ENCODE results near the gene PCDH19.
A peak's percentile ranks its signal among the peaks of the same experiment; 100 is the strongest.

Gene PCDH19

GRCh38 chrX:100395781-100396180 lies 14.3 kb downstream of the PCDH19 start:
- TF ChIP-seq, protein P1, sequence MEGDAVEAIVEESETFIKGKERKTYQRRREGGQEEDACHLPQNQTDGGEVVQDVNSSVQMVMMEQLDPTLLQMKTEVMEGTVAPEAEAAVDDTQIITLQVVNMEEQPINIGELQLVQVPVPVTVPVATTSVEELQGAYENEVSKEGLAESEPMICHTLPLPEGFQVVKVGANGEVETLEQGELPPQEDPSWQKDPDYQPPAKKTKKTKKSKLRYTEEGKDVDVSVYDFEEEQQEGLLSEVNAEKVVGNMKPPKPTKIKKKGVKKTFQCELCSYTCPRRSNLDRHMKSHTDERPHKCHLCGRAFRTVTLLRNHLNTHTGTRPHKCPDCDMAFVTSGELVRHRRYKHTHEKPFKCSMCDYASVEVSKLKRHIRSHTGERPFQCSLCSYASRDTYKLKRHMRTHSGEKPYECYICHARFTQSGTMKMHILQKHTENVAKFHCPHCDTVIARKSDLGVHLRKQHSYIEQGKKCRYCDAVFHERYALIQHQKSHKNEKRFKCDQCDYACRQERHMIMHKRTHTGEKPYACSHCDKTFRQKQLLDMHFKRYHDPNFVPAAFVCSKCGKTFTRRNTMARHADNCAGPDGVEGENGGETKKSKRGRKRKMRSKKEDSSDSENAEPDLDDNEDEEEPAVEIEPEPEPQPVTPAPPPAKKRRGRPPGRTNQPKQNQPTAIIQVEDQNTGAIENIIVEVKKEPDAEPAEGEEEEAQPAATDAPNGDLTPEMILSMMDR (IDR thresholded peaks at IDR 0.05; ENCODE audit: insufficient read depth, missing control alignments), result no peak
- FAIRE-seq (no peak), DNase-seq (ENCODE audit: insufficient read length, low spot score) (no peak)

- TF ChIP-seq, protein P1 (IDR thresholded peaks at IDR 0.05; ENCODE audit: insufficient read depth, missing control alignments), result no peak
- DNase-seq (ENCODE audit: insufficient read length, low spot score) (no peak), FAIRE-seq (no peak)
Measured at GRCh38 chrX:100381619-100382018, 28.5 kb downstream of the PCDH19 start.

DNA sequence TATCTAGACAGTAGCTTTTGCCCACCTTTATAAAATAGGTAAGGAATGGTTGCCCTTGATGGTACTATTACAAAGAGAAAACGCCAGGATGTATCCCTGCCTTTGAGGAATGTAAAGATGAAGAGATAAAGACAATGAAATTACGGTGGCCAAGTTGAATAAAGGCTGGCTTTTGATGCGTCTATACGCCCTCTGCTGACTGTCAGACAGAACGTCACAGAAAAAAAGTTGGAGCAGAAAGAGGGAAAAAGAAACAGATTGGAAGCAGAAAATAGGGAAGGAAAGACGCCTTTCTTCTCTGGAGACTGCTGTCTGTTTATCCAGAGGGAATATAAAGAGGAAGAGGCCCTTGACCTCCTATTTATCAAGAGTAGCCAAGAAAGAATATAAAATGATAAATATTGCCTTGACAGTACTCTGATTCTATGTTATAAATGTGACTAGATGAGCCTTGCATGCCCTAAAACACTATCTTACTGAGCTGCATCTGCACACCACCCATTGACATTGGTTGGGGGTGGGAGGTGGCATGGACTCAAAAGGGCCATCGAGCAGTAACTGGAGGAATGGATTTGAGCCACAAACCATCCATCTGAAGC lies 30.6 kb downstream of the PCDH19 start:
- FAIRE-seq (peak; percentile 64), DNase-seq (ENCODE audit: insufficient read length, low spot score) (no peak)
- TF ChIP-seq, protein P1 (IDR thresholded peaks at IDR 0.05; ENCODE audit: insufficient read depth, missing control alignments), result peak; percentile 67

GRCh38 chrX:100377826-100378225 lies 32.2 kb downstream of the PCDH19 start:
- TF ChIP-seq, protein P1 (IDR thresholded peaks at IDR 0.05; ENCODE audit: insufficient read depth, missing control alignments), result no peak
- DNase-seq (ENCODE audit: insufficient read length, low spot score), result no peak
- no peak for FAIRE-seq

DNA sequence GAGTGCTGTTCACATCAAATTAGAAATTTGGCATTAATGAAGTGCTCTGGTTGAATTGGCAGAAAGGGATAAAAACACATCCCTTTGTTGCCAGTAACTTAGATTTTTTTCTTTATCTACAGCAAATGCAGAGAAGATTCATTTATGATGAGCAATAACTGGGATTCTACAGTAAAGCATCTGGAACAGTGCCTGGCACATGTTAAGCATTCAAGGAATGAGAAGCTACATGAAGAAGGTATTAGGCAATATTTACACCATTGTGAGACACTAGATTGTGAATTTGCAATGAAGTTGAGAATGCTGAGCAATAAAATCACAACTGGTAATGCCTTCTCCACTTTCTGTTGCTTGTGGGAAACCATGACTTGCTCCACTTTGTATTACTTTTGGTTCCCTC lies 33.5 kb downstream of the PCDH19 start:
- DNase-seq (ENCODE audit: insufficient read length, low spot score) (no peak), FAIRE-seq (no peak)
- TF ChIP-seq, protein P1 (IDR thresholded peaks at IDR 0.05; ENCODE audit: insufficient read depth, missing control alignments), result no peak

DNA sequence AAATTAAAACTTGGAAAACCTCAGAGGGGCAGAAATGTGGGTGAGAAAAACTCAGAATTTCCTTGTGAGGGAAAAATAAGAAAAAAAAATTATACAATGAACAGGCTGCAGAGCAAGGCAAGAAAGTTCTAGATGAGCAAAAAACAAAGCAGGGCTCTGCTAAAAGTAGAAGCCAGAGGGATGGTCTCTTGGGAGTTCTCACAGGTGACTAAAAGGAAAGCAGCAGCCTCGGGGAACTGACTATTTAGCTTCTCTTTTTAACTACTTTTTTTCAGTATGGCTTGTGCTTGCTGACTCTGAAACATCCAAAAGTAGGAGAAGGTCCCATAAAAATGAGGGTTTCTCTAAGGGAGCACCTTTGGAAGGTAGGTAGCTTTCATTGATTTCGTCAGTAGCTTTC lies 36.4 kb downstream of the PCDH19 start:
- no peak for FAIRE-seq
- DNase-seq (ENCODE audit: insufficient read length, low spot score), result no peak
- TF ChIP-seq, protein P1 (IDR thresholded peaks at IDR 0.05; ENCODE audit: insufficient read depth, missing control alignments), result no peak

DNA sequence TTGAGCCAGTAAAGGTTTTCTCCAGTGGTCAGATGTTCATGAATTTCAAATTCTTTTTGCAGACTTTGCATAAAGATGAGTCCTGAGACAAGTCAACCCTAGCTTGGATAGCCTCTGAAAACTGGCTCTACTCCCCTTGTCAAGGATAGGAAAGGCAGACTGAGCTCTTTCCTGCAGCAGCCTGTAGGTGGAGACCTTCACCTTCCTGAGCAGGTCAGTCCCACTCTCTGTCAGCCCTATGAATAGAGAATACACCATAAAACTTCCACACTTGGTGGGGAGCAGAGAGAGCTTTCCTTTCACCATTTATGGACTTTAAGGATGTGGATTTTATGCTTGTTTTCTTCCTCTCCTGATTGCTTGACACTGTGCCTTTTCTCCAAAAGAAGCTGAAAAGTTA lies 41.9 kb downstream of the PCDH19 start:
- DNase-seq (ENCODE audit: insufficient read length, low spot score) (no peak), FAIRE-seq (no peak)
- TF ChIP-seq, protein P1 (IDR thresholded peaks at IDR 0.05; ENCODE audit: insufficient read depth, missing control alignments), result peak; percentile 35
